B cell (primary cell): ENCODE data around the gene NDUFAF4. TPM values are rescaled to one million over a fixed set of nuclear protein-coding genes. Genes with fewer than 3 reads are reported as not detected.

Experiments used
- ATAC-seq: fragments of 200-7000 bp; cut with Tn5 transposase; one replicate; pipeline ENCODE4 v1.10.0; 2021; ENCODE audit warnings: low read depth, mild to moderate bottlenecking, moderate number of reproducible peaks, moderate library complexity
- CTCF ChIA-PET: fragments of 350-600 bp; sonication (Branson Sonifier 250); formaldehyde crosslinking; loops from one replicate; lab custom pipeline; 2021; ENCODE audit warnings: antibody characterized with exemption, inconsistent platforms; lab: Charles Lee
- POLR2A ChIA-PET: fragments of 350-600 bp; sonication (Branson Sonifier 250); formaldehyde crosslinking; loops from one replicate; lab custom pipeline; 2021; ENCODE audit warnings: antibody characterized with exemption; lab: Charles Lee
- DNase-seq: peaks from one replicate; pipeline ENCODE4 v3.0.0; 2013
- H2AFZ ChIP-seq: 2 replicates; pipeline ENCODE4 v1.6.1; 2012; ENCODE audit warnings: mild to moderate bottlenecking, low read depth, low read length; ENCODE audit not compliant: insufficient read depth, poor library complexity, severe bottlenecking
- H3K27ac ChIP-seq, 2 donors: 1 replicate in 1 of 2; 2 replicates in 1 of 2; pipeline ENCODE4 v1.5.1; 2012 to 2013; ENCODE audit warnings: low read length in 2 of 2, mild to moderate bottlenecking in 2 of 2, moderate library complexity in 1 of 2
- H3K27me3 ChIP-seq, 4 experiments: fragments of 200-600 bp in 1 of 4; sonication (generic) in 1 of 4; replicated peaks in 1 of 4; 1 replicate in 2 of 4; 2 replicates in 2 of 4; pipeline versions ENCODE4 v1.6.1 to v1.7.0; 2013 to 2016; ENCODE audit warnings: low read length in 3 of 4, mild to moderate bottlenecking in 2 of 4, mixed read lengths in 1 of 4, moderate library complexity in 1 of 4; ENCODE audit not compliant: insufficient read depth in 4 of 4, control insufficient read depth in 3 of 4; ENCODE audit errors: control extremely low read depth in 1 of 4
- H3K36me3 ChIP-seq, 2 experiments: replicated peaks in 1 of 2; 1 replicate in 1 of 2; 2 replicates in 1 of 2; pipeline versions ENCODE4 v1.6.1 to v1.7.1; 2013; ENCODE audit warnings: low read length in 1 of 2; ENCODE audit not compliant: insufficient read depth in 2 of 2, control insufficient read depth in 1 of 2; ENCODE audit errors: control extremely low read depth in 1 of 2, extremely low read depth in 1 of 2
- H3K4me1 ChIP-seq, 2 donors: fragments of 200-600 bp in 1 of 2; sonication (generic) in 1 of 2; 1 replicate in 1 of 2; 2 replicates in 1 of 2; pipeline versions ENCODE4 v1.5.1 to v1.6.1; 2013 to 2017; ENCODE audit warnings: low read length in 2 of 2; ENCODE audit not compliant: control insufficient read depth in 2 of 2, insufficient read depth in 2 of 2
- H3K4me2 ChIP-seq: replicated peaks from 2 replicates; pipeline ENCODE3; 2012; ENCODE audit warnings: mild to moderate bottlenecking, low read depth, low read length; ENCODE audit not compliant: poor library complexity, severe bottlenecking
- H3K4me3 ChIP-seq, 5 experiments: fragments of 200-600 bp in 1 of 5; sonication (generic) in 1 of 5; 1 replicate in 3 of 5; 2 replicates in 2 of 5; pipeline versions ENCODE4 v1.5.1 to v1.7.0; 2011 to 2016; ENCODE audit warnings: low read length in 4 of 5, mild to moderate bottlenecking in 4 of 5, low read depth in 2 of 5, control low read depth in 1 of 5, moderate library complexity in 1 of 5; ENCODE audit not compliant: insufficient read depth in 1 of 5; ENCODE audit errors: control extremely low read depth in 1 of 5, extremely low read depth in 1 of 5
- H3K79me2 ChIP-seq: fragments of 200-600 bp; sonication (generic); one replicate; pipeline ENCODE4 v1.6.0; 2016; ENCODE audit warnings: low read length; ENCODE audit not compliant: control insufficient read depth, insufficient read depth
- H3K9ac ChIP-seq: fragments of 200-600 bp; sonication (generic); 2 replicates; pipeline ENCODE4 v1.6.1; 2017; ENCODE audit warnings: mild to moderate bottlenecking, low read length, moderate library complexity
- H3K9me3 ChIP-seq, 3 donors: one replicate each; pipeline versions ENCODE4 v1.6.1 to v1.7.1; 2013; ENCODE audit warnings: low read length in 2 of 3; ENCODE audit not compliant: control insufficient read depth in 2 of 3, insufficient read depth in 1 of 3; ENCODE audit errors: control extremely low read depth in 1 of 3
- H4K20me1 ChIP-seq: 2 replicates; pipeline ENCODE4 v1.6.0; 2012; ENCODE audit warnings: mild to moderate bottlenecking, low read length; ENCODE audit not compliant: insufficient read depth, control insufficient read depth, poor library complexity, severe bottlenecking
- H3K27ac Mint-ChIP-seq: one replicate; pipeline ENCODE4 v1.8.0; 2021; ENCODE audit warnings: mixed read lengths
- H3K27me3 Mint-ChIP-seq: one replicate; pipeline ENCODE4 v1.8.0; 2021; ENCODE audit warnings: mixed read lengths
- H3K4me1 Mint-ChIP-seq: one replicate; pipeline ENCODE4 v1.8.0; 2021; ENCODE audit warnings: mixed read lengths
- H3K4me3 Mint-ChIP-seq: one replicate; pipeline ENCODE4 v1.8.0; 2021; ENCODE audit warnings: mixed read lengths
- H3K9me3 Mint-ChIP-seq: one replicate; pipeline ENCODE4 v1.8.0; 2022; ENCODE audit warnings: mixed read lengths; ENCODE audit not compliant: insufficient read depth
- CTCF ChIP-seq: fragments of 200-600 bp; IDR thresholded peaks from one replicate; pipeline ENCODE4 v1.8.0; 2022; ENCODE audit warnings: antibody characterized with exemption, mild to moderate bottlenecking
- EZH2 ChIP-seq: IDR thresholded peaks from 2 replicates; pipeline ENCODE4 v1.6.1; 2012; ENCODE audit warnings: borderline replicate concordance, low read depth, mild to moderate bottlenecking, moderate library complexity, low read length; ENCODE audit not compliant: insufficient read depth, poor library complexity, severe bottlenecking
- WGBS: methylation state at CpG from one replicate; pipeline ENCODE4 v1.1.5; 2013; ENCODE audit warnings: missing lambda C conversion rate; ENCODE audit not compliant: insufficient coverage; 5-methylcytosine and 5-hydroxymethylcytosine counted together
- intact Hi-C: fragments of 100-400 bp; cut with micrococcal nuclease; formaldehyde crosslinking; loops from one replicate; pipeline ENCODE4 v1.10.0; 2022
- polyA plus RNA-seq: library from polyadenylated mRNA; depleted of rRNA; stranded (reverse); fragments of >200 nt; gene quantifications from 2 replicates; pipeline ENCODE4 v1.2.3, GENCODE V29; 2012
- total RNA-seq, 2 donors: library from RNA; stranded (reverse); fragments of 120-200 nt in 1 of 2; gene quantifications; 1 replicate in 1 of 2; 2 replicates in 1 of 2; pipeline versions ENCODE4 v1.2.3 to v1.2.4, GENCODE V29; 2013 to 2022

NDUFAF4 gene
- total and polyA plus RNA-seq, 2 donors (not counting 1 experiment from before 2014, with no cell fraction given) = 16.3 to 22.3 TPM

GRCh38 chr6:96878143-96878542 is 19.5 kb downstream of the NDUFAF4 start:
- ChIA-PET POLR2A (no interaction called here), CTCF (no interaction called here)
- Histone ChIP-seq H2AFZ (no peak overlapping the region), H3K4me1 (no peaks in the 10 kb centered on the region), H3K27me3 (no peaks in the 10 kb centered on the region), H4K20me1 (no peaks in the 10 kb centered on the region), H3K9ac (no peak overlapping the region), H3K4me3 (no peak overlapping the region), H3K79me2 (no peaks in the 10 kb centered on the region), H3K4me2 (no peak overlapping the region), H3K9me3 (no peaks in the 10 kb centered on the region), H3K36me3 (no peaks in the 10 kb centered on the region), H3K27ac (no peak overlapping the region)
- no peak for ATAC-seq
- TF ChIP-seq CTCF = no peak
- no peak for TF ChIP-seq EZH2
- Mint-ChIP-seq H3K27me3 (peaks cover 14% of the 10 kb centered on the region), H3K27ac (no peak overlapping the region), H3K4me1 (no peaks in the 10 kb centered on the region), H3K9me3 (no peaks in the 10 kb centered on the region), H3K4me3 (no peak overlapping the region)
- intact Hi-C loops = no loop called here
- no peak for DNase-seq

GRCh38 chr6:96876886-96877545 is 20.7 kb downstream of the NDUFAF4 start:
- Histone ChIP-seq H3K27me3 (no peaks in the 10 kb centered on the region), H3K27ac (no peak overlapping the region), H2AFZ (no peak overlapping the region), H3K4me1 (no peaks in the 10 kb centered on the region), H3K36me3 (no peaks in the 10 kb centered on the region), H3K4me2 (no peak overlapping the region), H3K79me2 (no peaks in the 10 kb centered on the region), H3K9ac (no peak overlapping the region), H4K20me1 (no peaks in the 10 kb centered on the region), H3K9me3 (no peaks in the 10 kb centered on the region), H3K4me3 (no peak overlapping the region)
- ChIA-PET POLR2A (no interaction called here), CTCF (no interaction called here)
- 94% methylated on average over 3 of the region's 9 CpGs for WGBS
- no peaks in the 10 kb centered on the region for H3K9me3 Mint-ChIP-seq
- TF ChIP-seq CTCF (no peak), EZH2 (no peak)
- H3K27ac Mint-ChIP-seq = no peak overlapping the region
- no peaks in the 10 kb centered on the region for H3K4me1 Mint-ChIP-seq
- ATAC-seq (no peak), DNase-seq (no peak)
- intact Hi-C loops = no loop called here
- H3K4me3 Mint-ChIP-seq = no peak overlapping the region
- H3K27me3 Mint-ChIP-seq = peaks cover 11% of the 10 kb centered on the region
